ENCODE data around the gene PAM16. TPM values are rescaled to one million over a fixed set of nuclear protein-coding genes. Genes with fewer than 3 reads are reported as not detected.
A peak's percentile ranks its signal among the peaks of the same experiment; 100 is the strongest.

PAM16 gene
- total RNA-seq, 1 experiment from 2014 or later, result 104 TPM

GRCh38 chr16:4319454-4320421, 31.4 kb downstream of the PAM16 start:
- no peaks in the 10 kb centered on the region; the same call in 1 of the 2 replicates for H3K36me3 ChIP-seq (ENCODE audit: control insufficient read depth, insufficient read depth, low read length)

More at GRCh38 chr16:4319454-4320421, 31.4 kb downstream of the PAM16 start:
- TF ChIP-seq SIN3A (IDR thresholded peaks at IDR 0.05; ENCODE audit: borderline replicate concordance, insufficient read depth, low read depth, low read length) (no peak), CTCF (IDR thresholded peaks at IDR 0.05) (no peak), REST (IDR thresholded peaks at IDR 0.05; ENCODE audit: insufficient read depth in 1 of 2, low read depth in 2 of 2, low read length in 1 of 2) (no peak), POLR2AphosphoS5 (IDR thresholded peaks at IDR 0.05; ENCODE audit: low read depth, low read length) (no peak), TCF7L2 (IDR thresholded peaks at IDR 0.05; ENCODE audit: low read depth, low read length) (peak; percentile 42; the same call in 1 of the 2 replicates)
- H3K27me3 ChIP-seq (ENCODE audit: control insufficient read depth, insufficient read depth, low read length), result no peaks in the 10 kb centered on the region
- H3K27ac ChIP-seq (ENCODE audit: low read length), result peak overlapping the region; percentile 92
- H3K4me1 ChIP-seq (ENCODE audit: control insufficient read depth, insufficient read depth, low read length), result peaks cover 70% of the 10 kb centered on the region
- H3K4me3 ChIP-seq (ENCODE audit: low read depth in 2 of 2, low read length in 2 of 2), result peak overlapping the region; percentile 88
- in situ Hi-C loops (cut with HindIII; ENCODE audit: low pct_unique_long_range_greater_than_20kb, low sequenced_read_pairs) (no loop called here), intact Hi-C loops (cut with micrococcal nuclease; ENCODE audit: unreplicated experiment) (no loop called here)
- CTCF ChIA-PET, result no interaction called here
- no TSS peak for BruUV-seq (replicated peaks)
- no peaks in the 10 kb centered on the region for H3K9me3 ChIP-seq (ENCODE audit: control insufficient read depth, insufficient read depth, low read depth, low read length)
- no peak for DNase-seq (ENCODE audit: low read depth, low spot score)
- POLR2A ChIA-PET, result no interaction called here
- ATAC-seq, result no peak

Data from Panc1 (cell line).